Skin of body (tissue), 2 donors: ENCODE data around the gene KCNJ15. TPM values are rescaled to one million over a fixed set of nuclear protein-coding genes. Genes with fewer than 3 reads are reported as not detected.
"Not testable (repeated sequence)": the region's sequence is repeated elsewhere in the genome, so short reads cannot be mapped to it uniquely, and the experiment has no call there.

Experiments used
- DNase-seq: peaks from one replicate; lab custom pipeline; 2025; lab: John Stamatoyannopoulos, UW
- total RNA-seq: library from RNA; depleted of rRNA; stranded (reverse); fragments of >200 nt; gene quantifications from one replicate; pipeline ENCODE4 v1.2.3, GENCODE V29; 2014

The KCNJ15 gene
- total RNA-seq, 1 donor from 2014 or later: 3.4 TPM

- no peak for DNase-seq
Measured at GRCh38 chr21:38244885-38245869, 11.6 kb upstream of the KCNJ15 start.

- DNase-seq: no peak
Measured at GRCh38 chr21:38246511-38246910, 10.3 kb upstream of the KCNJ15 start.

- not testable (repeated sequence) for DNase-seq
Measured at GRCh38 chr21:38247054-38247453, 9.7 kb upstream of the KCNJ15 start.

- DNase-seq: no peak
Measured at GRCh38 chr21:38247738-38248510, 8.9 kb upstream of the KCNJ15 start.

GRCh38 chr21:38249256-38249655 is 7.5 kb upstream of the KCNJ15 start:
- DNase-seq: no peak

- DNase-seq: no peak
Measured at GRCh38 chr21:38249696-38250278, 7.0 kb upstream of the KCNJ15 start.

GRCh38 chr21:38250991-38251418 is 5.8 kb upstream of the KCNJ15 start:
- no peak for DNase-seq

GRCh38 chr21:38254970-38255369 is 1.8 kb upstream of the KCNJ15 start:
- DNase-seq: no peak

- no peak for DNase-seq
Measured at GRCh38 chr21:38255571-38256117, 1.1 kb upstream of the KCNJ15 start.

- DNase-seq: no peak
Measured at GRCh38 chr21:38257667-38258066, 876 bp downstream of the KCNJ15 start.

GRCh38 chr21:38258521-38259485 is 2.0 kb downstream of the KCNJ15 start:
- DNase-seq: no peak

GRCh38 chr21:38259665-38260064 is 2.9 kb downstream of the KCNJ15 start:
- DNase-seq: no peak

- no peak for DNase-seq
Measured at GRCh38 chr21:38260426-38260825, 3.6 kb downstream of the KCNJ15 start.

- no peak for DNase-seq
Measured at GRCh38 chr21:38261851-38262250, 5.1 kb downstream of the KCNJ15 start.

- no peak for DNase-seq
Measured at GRCh38 chr21:38263493-38263892, 6.7 kb downstream of the KCNJ15 start.

GRCh38 chr21:38264571-38264970 is 7.8 kb downstream of the KCNJ15 start:
- no peak for DNase-seq

GRCh38 chr21:38265166-38265565 is 8.4 kb downstream of the KCNJ15 start:
- DNase-seq: no peak

GRCh38 chr21:38266732-38267131 is 9.9 kb downstream of the KCNJ15 start:
- no peak for DNase-seq

- DNase-seq: no peak
Measured at GRCh38 chr21:38267136-38267755, 10.5 kb downstream of the KCNJ15 start.
